HepG2 (cell line): ENCODE measurements around the gene LRRC28. TPM values are rescaled to one million over a fixed set of nuclear protein-coding genes. Genes with fewer than 3 reads are reported as not detected.

ENCODE experiments used
- ATAC-seq: fragments of 200-7000 bp; cut with Tn5 transposase; 3 replicates; pipeline ENCODE4 v1.9.1; 2020; ENCODE audit warnings: mild to moderate bottlenecking, moderate library complexity
- BruUV-seq: library from RNA; stranded (reverse); fragments of 400-500 nt; replicated peaks from 2 replicates; lab custom pipeline; 2021; lab: Mats Ljungman, UMichigan
- CTCF ChIA-PET: fragments of 300-600 bp; formaldehyde crosslinking; extraction: SDS; loops from one replicate; lab custom pipeline; 2021; ENCODE audit warnings: low total read pairs, inconsistent platforms, low intra/inter-chr PET ratio; lab: Yijun Ruan, JAX
- POLR2A ChIA-PET: fragments of 350-600 bp; sonication (Branson Sonifier 250); formaldehyde crosslinking; loops from one replicate; lab custom pipeline; 2020; ENCODE audit warnings: antibody characterized with exemption, inconsistent platforms; lab: Yijun Ruan, JAX
- DNase-seq: peaks from one replicate; pipeline ENCODE4 v3.0.0-alpha.2; 2015; ENCODE audit warnings: low spot score
- FAIRE-seq: peaks from 3 replicates; lab custom pipeline; 2011; peaks lifted over from hg19 to GRCh38; lab: Jason Lieb, UNC
- H2AFZ ChIP-seq: one replicate; pipeline ENCODE4 v1.6.1; 2011; ENCODE audit warnings: low read length, inconsistent platforms
- H3K27ac ChIP-seq: fragments of 300-600 bp; 3 replicates; pipeline ENCODE4 v1.8.0; 2011; ENCODE audit warnings: mixed run types, mild to moderate bottlenecking, mixed read lengths, low read length, inconsistent platforms; ENCODE audit not compliant: insufficient read depth; ENCODE audit errors: extremely low read length
- H3K27me3 ChIP-seq, 2 experiments: fragments of 200-600 bp in 1 of 2; 2 replicates in 1 of 2; 3 replicates in 1 of 2; pipeline versions ENCODE4 v1.6.0 to v1.8.0; 2011; ENCODE audit warnings: low read length in 2 of 2, mild to moderate bottlenecking in 2 of 2, moderate library complexity in 2 of 2, inconsistent platforms in 1 of 2; ENCODE audit not compliant: insufficient read depth in 2 of 2, control insufficient read depth in 1 of 2
- H3K36me3 ChIP-seq, 2 experiments: fragments of 200-600 bp in 1 of 2; replicated peaks in 1 of 2; 2 replicates in 1 of 2; 3 replicates in 1 of 2; pipeline versions ENCODE4 v1.5.1 to v1.8.0; 2011; ENCODE audit warnings: low read length in 2 of 2, inconsistent platforms in 1 of 2; ENCODE audit not compliant: insufficient read depth in 2 of 2, control insufficient read depth in 1 of 2
- H3K4me1 ChIP-seq: 2 replicates; pipeline ENCODE4 v1.5.1; 2012; ENCODE audit warnings: low read length, inconsistent platforms; ENCODE audit not compliant: insufficient read depth
- H3K4me2 ChIP-seq: 2 replicates; pipeline ENCODE4 v1.6.0; 2011; ENCODE audit warnings: low read depth, low read length, inconsistent platforms
- H3K4me3 ChIP-seq, 3 experiments: fragments of 200-600 bp in 1 of 3; sonication (generic), shearing (Covaris generic) in 1 of 3; replicated peaks in 1 of 3; 2 replicates each; pipeline ENCODE4 v1.5.1; 2011 to 2016; ENCODE audit warnings: low read length in 3 of 3, inconsistent platforms in 2 of 3, low read depth in 2 of 3, mild to moderate bottlenecking in 2 of 3, control low read depth in 1 of 3, mixed read lengths in 1 of 3; ENCODE audit not compliant: insufficient read depth in 1 of 3
- H3K79me2 ChIP-seq: one replicate; pipeline ENCODE4 v1.6.1; 2011; ENCODE audit warnings: low read length, inconsistent platforms; ENCODE audit not compliant: insufficient read depth
- H3K9ac ChIP-seq: 2 replicates; pipeline ENCODE4 v1.6.0; 2011; ENCODE audit warnings: mild to moderate bottlenecking, low read depth, low read length, inconsistent platforms; ENCODE audit not compliant: insufficient read depth
- H3K9me3 ChIP-seq: 2 replicates; pipeline ENCODE4 v1.5.1; 2012; ENCODE audit warnings: mild to moderate bottlenecking, low read length
- H4K20me1 ChIP-seq: 2 replicates; pipeline ENCODE4 v1.6.0; 2011; ENCODE audit warnings: inconsistent platforms, mild to moderate bottlenecking, low read length, moderate library complexity; ENCODE audit not compliant: insufficient read depth
- GMEB1 ChIP-seq: sonication (generic); formaldehyde crosslinking; IDR thresholded peaks from 2 replicates; pipeline ENCODE4 v1.5.1; 2020; ENCODE audit warnings: missing genetic modification reagents, mild to moderate bottlenecking, borderline replicate concordance
- HNRNPLL ChIP-seq: fragments of 200-400 bp; formaldehyde crosslinking; IDR thresholded peaks from 2 replicates; pipeline ENCODE4 v1.6.1; 2017; ENCODE audit warnings: mild to moderate bottlenecking, low read depth, low read length; ENCODE audit not compliant: poor library complexity, severe bottlenecking
- HNRNPUL1 ChIP-seq: fragments of 200-400 bp; formaldehyde crosslinking; IDR thresholded peaks from 2 replicates; pipeline ENCODE4 v1.6.1; 2017; ENCODE audit warnings: low read depth, mild to moderate bottlenecking, low read length, moderate library complexity
- MYC ChIP-seq: sonication (generic); formaldehyde crosslinking; IDR thresholded peaks from 2 replicates; pipeline ENCODE4 v1.9.0; 2021; ENCODE audit warnings: missing genetic modification reagents, borderline replicate concordance
- NFE2L1 ChIP-seq: sonication (generic); formaldehyde crosslinking; IDR thresholded peaks from 2 replicates; pipeline ENCODE4 v1.4.0; 2020; ENCODE audit warnings: missing genetic modification reagents, mild to moderate bottlenecking, borderline replicate concordance
- PITX1 ChIP-seq: sonication (generic); formaldehyde crosslinking; IDR thresholded peaks from 2 replicates; pipeline ENCODE4 v1.5.1; 2020; ENCODE audit warnings: mild to moderate bottlenecking, missing genetic modification reagents
- U2AF2 ChIP-seq: fragments of 200-400 bp; formaldehyde crosslinking; IDR thresholded peaks from 2 replicates; pipeline ENCODE4 v1.6.1; 2017; ENCODE audit warnings: low read depth, mild to moderate bottlenecking, low read length
- ZNF138 ChIP-seq: sonication (generic); formaldehyde crosslinking; IDR thresholded peaks from 2 replicates; pipeline ENCODE4 v1.5.0; 2020; ENCODE audit warnings: mild to moderate bottlenecking, low read depth, missing genetic modification reagents
- ZNF775 ChIP-seq: sonication (generic); formaldehyde crosslinking; IDR thresholded peaks from 2 replicates; pipeline ENCODE4 v1.4.0; 2020; ENCODE audit warnings: missing genetic modification reagents, mild to moderate bottlenecking, moderate library complexity, borderline replicate concordance
- ZNF816 ChIP-seq: sonication (generic); formaldehyde crosslinking; IDR thresholded peaks from 2 replicates; pipeline ENCODE4 v1.8.0; 2022; ENCODE audit warnings: missing genetic modification reagents, mild to moderate bottlenecking, borderline replicate concordance
- WGBS: methylation state at CpG from one replicate; pipeline ENCODE4 v1.1.6; 2017; ENCODE audit warnings: low lambda C conversion rate; 5-methylcytosine and 5-hydroxymethylcytosine counted together
- in situ Hi-C: cut with HindIII; loops from 2 replicates; pipeline ENCODE4 v1.10.0; 2017; ENCODE audit warnings: low pct_unique_long_range_greater_than_20kb; ENCODE audit not compliant: extremely low pct_ligation_motif_present
- intact Hi-C: fragments of 100-400 bp; cut with micrococcal nuclease; formaldehyde crosslinking; loops from one replicate; pipeline ENCODE4 v1.10.0; 2022; ENCODE audit not compliant: unreplicated experiment
- polyA plus RNA-seq, 8 experiments: library from polyadenylated mRNA; depleted of rRNA in 3 of 8; stranded (reverse) in 7 of 8; unstranded in 1 of 8; fragments of >200 nt; fragmentation: Illumina TruSeq in 4 of 8; extraction: Trizol in 4 of 8; gene quantifications; 2 replicates each; pipeline versions ENCODE4 v1.2.1 to v1.2.3, GENCODE V29; 2011 to 2016; ENCODE audit warnings: low read depth in 4 of 8, missing spikeins in 1 of 8, mixed read lengths in 1 of 8; ENCODE audit not compliant: insufficient read depth in 1 of 8
- total RNA-seq, 5 experiments: library from RNA; depleted of rRNA; stranded (reverse); fragments of >200 nt; fragmentation: Illumina TruSeq; extraction: Trizol; gene quantifications; 2 replicates each; pipeline ENCODE4 v1.2.3, GENCODE V29; 2016; ENCODE audit warnings: low read depth in 1 of 5
- TF ChIP-seq, protein P1 (sequence below): sonication (generic); formaldehyde crosslinking; IDR thresholded peaks from 2 replicates; pipeline ENCODE4 v1.4.0; 2020; ENCODE audit warnings: missing genetic modification reagents
- TF ChIP-seq, protein P2 (sequence below): sonication (generic); formaldehyde crosslinking; IDR thresholded peaks from 2 replicates; pipeline ENCODE4 v1.4.0; 2020; ENCODE audit warnings: low read depth, missing genetic modification reagents

The LRRC28 gene
- total and polyA plus RNA-seq, 2 of the 13 experiments (the other 11 are each of a cell fraction or from before 2014, with no cell fraction given) = 17.5 to 21.3 TPM

DNA sequence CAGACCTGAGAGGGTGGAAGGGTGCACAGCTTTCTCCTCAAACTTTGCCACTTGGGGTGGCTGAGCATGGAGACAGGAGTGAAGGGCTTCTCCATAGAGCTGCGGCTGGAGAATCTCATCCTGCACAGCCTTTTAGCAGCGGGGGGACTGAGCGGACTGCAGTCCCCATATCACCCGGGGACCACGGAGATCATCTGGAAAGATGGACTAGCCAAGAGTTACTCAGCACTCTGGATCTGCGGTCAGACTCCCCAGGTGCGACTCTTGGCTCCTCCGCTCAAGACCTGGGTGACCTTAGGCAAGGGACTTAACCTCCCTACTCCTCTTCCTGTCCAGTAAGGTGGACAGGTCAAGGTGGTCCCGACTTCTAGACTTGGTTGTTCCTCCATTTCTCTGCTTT is 188.7 kb downstream of the LRRC28 start:
- in situ Hi-C loops (no loop called here), intact Hi-C loops (no loop called here)
- CTCF ChIA-PET = no interaction called here
- no peak overlapping the region for H3K4me3 ChIP-seq
- no peaks in the 10 kb centered on the region for H4K20me1 ChIP-seq
- peaks cover 11 to 72% of the 10 kb centered on the region in 2 experiments for H3K27me3 ChIP-seq
- no peak overlapping the region for H3K4me2 ChIP-seq
- no peak overlapping the region for H2AFZ ChIP-seq
- POLR2A ChIA-PET = no interaction called here
- no peak overlapping the region for H3K9ac ChIP-seq
- no peak for DNase-seq
- no TSS peak for BruUV-seq
- no peaks in the 10 kb centered on the region for H3K9me3 ChIP-seq
- H3K79me2 ChIP-seq = no peaks in the 10 kb centered on the region
- peaks cover 43% of the 10 kb centered on the region for H3K4me1 ChIP-seq
- TF ChIP-seq PITX1 (CRISPR knock-in tag) (no peak), U2AF2 (no peak), ZNF138 (CRISPR knock-in tag) (no peak), ZNF816 (no peak), HNRNPUL1 (no peak), ZNF775 (CRISPR knock-in tag) (no peak), MYC (CRISPR knock-in tag) (no peak), NFE2L1 (CRISPR knock-in tag) (no peak), GMEB1 (CRISPR knock-in tag) (no peak), HNRNPLL (no peak)
- TF ChIP-seq, protein P1, sequence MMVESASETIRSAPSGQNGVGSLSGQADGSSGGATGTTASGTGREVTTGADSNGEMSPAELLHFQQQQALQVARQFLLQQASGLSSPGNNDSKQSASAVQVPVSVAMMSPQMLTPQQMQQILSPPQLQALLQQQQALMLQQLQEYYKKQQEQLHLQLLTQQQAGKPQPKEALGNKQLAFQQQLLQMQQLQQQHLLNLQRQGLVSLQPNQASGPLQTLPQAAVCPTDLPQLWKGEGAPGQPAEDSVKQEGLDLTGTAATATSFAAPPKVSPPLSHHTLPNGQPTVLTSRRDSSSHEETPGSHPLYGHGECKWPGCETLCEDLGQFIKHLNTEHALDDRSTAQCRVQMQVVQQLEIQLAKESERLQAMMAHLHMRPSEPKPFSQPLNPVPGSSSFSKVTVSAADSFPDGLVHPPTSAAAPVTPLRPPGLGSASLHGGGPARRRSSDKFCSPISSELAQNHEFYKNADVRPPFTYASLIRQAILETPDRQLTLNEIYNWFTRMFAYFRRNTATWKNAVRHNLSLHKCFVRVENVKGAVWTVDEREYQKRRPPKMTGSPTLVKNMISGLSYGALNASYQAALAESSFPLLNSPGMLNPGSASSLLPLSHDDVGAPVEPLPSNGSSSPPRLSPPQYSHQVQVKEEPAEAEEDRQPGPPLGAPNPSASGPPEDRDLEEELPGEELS = no peak
- TF ChIP-seq, protein P2, sequence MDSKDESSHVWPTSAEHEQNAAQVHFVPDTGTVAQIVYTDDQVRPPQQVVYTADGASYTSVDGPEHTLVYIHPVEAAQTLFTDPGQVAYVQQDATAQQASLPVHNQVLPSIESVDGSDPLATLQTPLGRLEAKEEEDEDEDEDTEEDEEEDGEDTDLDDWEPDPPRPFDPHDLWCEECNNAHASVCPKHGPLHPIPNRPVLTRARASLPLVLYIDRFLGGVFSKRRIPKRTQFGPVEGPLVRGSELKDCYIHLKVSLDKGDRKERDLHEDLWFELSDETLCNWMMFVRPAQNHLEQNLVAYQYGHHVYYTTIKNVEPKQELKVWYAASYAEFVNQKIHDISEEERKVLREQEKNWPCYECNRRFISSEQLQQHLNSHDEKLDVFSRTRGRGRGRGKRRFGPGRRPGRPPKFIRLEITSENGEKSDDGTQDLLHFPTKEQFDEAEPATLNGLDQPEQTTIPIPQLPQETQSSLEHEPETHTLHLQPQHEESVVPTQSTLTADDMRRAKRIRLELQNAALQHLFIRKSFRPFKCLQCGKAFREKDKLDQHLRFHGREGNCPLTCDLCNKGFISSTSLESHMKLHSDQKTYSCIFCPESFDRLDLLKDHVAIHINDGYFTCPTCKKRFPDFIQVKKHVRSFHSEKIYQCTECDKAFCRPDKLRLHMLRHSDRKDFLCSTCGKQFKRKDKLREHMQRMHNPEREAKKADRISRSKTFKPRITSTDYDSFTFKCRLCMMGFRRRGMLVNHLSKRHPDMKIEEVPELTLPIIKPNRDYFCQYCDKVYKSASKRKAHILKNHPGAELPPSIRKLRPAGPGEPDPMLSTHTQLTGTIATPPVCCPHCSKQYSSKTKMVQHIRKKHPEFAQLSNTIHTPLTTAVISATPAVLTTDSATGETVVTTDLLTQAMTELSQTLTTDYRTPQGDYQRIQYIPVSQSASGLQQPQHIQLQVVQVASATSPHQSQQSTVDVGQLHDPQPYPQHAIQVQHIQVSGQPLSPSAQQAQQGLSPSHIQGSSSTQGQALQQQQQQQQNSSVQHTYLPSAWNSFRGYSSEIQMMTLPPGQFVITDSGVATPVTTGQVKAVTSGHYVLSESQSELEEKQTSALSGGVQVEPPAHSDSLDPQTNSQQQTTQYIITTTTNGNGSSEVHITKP (CRISPR knock-in tag) = no peak
- TF ChIP-seq, all 625 proteins: peak for 0
- Histone ChIP-seq H3K36me3 (no peaks in the 10 kb centered on the region), H3K27ac (no peak overlapping the region)
- ATAC-seq (no peak), FAIRE-seq (no peak)
- 63% methylated on average over 9 of the region's 9 CpGs for WGBS
